SK-N-SH (cell line): ENCODE results near the gene OR8A1. TPM values are rescaled to one million over a fixed set of nuclear protein-coding genes. Genes with fewer than 3 reads are reported as not detected.

Experiments
- CTCF ChIA-PET: fragments of 300-600, 350-600 bp; formaldehyde crosslinking; extraction: SDS; loops from one replicate; lab custom pipeline; 2021; lab: Yijun Ruan, JAX
- POLR2A ChIA-PET: fragments of 350-600 bp; sonication (Branson Sonifier 250); formaldehyde crosslinking; extraction: SDS; loops from one replicate; lab custom pipeline; 2020; ENCODE audit warnings: antibody characterized with exemption, inconsistent platforms; lab: Yijun Ruan, JAX
- DNase-seq: peaks from one replicate; pipeline ENCODE4 v3.0.0; 2012
- H2AFZ ChIP-seq: fragments of 200-600 bp; sonication (generic); 2 replicates; pipeline ENCODE4 v1.8.1; 2016; ENCODE audit warnings: antibody characterized with exemption, mild to moderate bottlenecking, low read depth
- H3F3A ChIP-seq: fragments of 200-600 bp; sonication (generic); replicated peaks from 2 replicates; pipeline ENCODE3; 2016; ENCODE audit warnings: antibody characterized with exemption, mild to moderate bottlenecking; ENCODE audit not compliant: insufficient read depth
- H3K27ac ChIP-seq, 2 experiments: fragments of 200-500 bp in 1 of 2; fragments of 200-600 bp in 1 of 2; sonication (Bioruptor generic) in 1 of 2; sonication (generic), shearing (Covaris generic) in 1 of 2; 2 replicates each; pipeline versions ENCODE4 v1.5.1 to v1.6.1; 2014 to 2016; ENCODE audit warnings: low read depth in 2 of 2, inconsistent platforms in 1 of 2, low read length in 1 of 2, mild to moderate bottlenecking in 1 of 2, mixed read lengths in 1 of 2
- H3K27me3 ChIP-seq: fragments of 200-600 bp; sonication (generic), shearing (Covaris generic); 2 replicates; pipeline ENCODE4 v1.6.1; 2016; ENCODE audit warnings: mixed run types; ENCODE audit not compliant: insufficient read depth
- H3K36me3 ChIP-seq, 2 experiments: fragments of 200-500 bp in 1 of 2; fragments of 200-600 bp in 1 of 2; sonication (Bioruptor generic) in 1 of 2; sonication (generic) in 1 of 2; replicated peaks in 1 of 2; 2 replicates each; pipeline versions ENCODE3 to v1.5.1; 2014 to 2016; ENCODE audit warnings: low read length in 1 of 2, mild to moderate bottlenecking in 1 of 2; ENCODE audit not compliant: insufficient read depth in 2 of 2, control insufficient read depth in 1 of 2
- H3K4me1 ChIP-seq, 2 experiments: fragments of 200-500 bp in 1 of 2; fragments of 200-600 bp in 1 of 2; sonication (Bioruptor generic) in 1 of 2; sonication (generic), shearing (Covaris generic) in 1 of 2; 2 replicates each; pipeline versions ENCODE4 v1.5.1 to v1.6.1; 2014 to 2016; ENCODE audit warnings: low read depth in 1 of 2, low read length in 1 of 2, mixed run types in 1 of 2; ENCODE audit not compliant: insufficient read depth in 2 of 2, control insufficient read depth in 1 of 2
- H3K4me2 ChIP-seq: fragments of 200-600 bp; sonication (generic), shearing (Covaris generic); 2 replicates; pipeline ENCODE4 v1.6.1; 2017; ENCODE audit warnings: mixed run types
- H3K4me3 ChIP-seq, 2 experiments: fragments of 200-500 bp in 1 of 2; fragments of 200-600 bp in 1 of 2; sonication (Bioruptor generic) in 1 of 2; sonication (generic), shearing (Covaris generic) in 1 of 2; 2 replicates each; pipeline versions ENCODE4 v1.5.1 to v1.8.1; 2014 to 2016; ENCODE audit warnings: low read depth in 2 of 2, inconsistent platforms in 1 of 2, low read length in 1 of 2, mild to moderate bottlenecking in 1 of 2, mixed read lengths in 1 of 2, moderate library complexity in 1 of 2
- H3K79me2 ChIP-seq: fragments of 200-600 bp; sonication (generic); 2 replicates; pipeline ENCODE4 v1.8.1; 2017; ENCODE audit warnings: mild to moderate bottlenecking; ENCODE audit not compliant: insufficient read depth
- H3K9ac ChIP-seq: fragments of 200-600 bp; sonication (generic); 2 replicates; pipeline ENCODE4 v1.6.1; 2017; ENCODE audit warnings: mixed run types
- H3K9me2 ChIP-seq: fragments of 200-600 bp; sonication (generic); 2 replicates; pipeline ENCODE4 v1.6.1; 2017; ENCODE audit warnings: mixed run types
- H3K9me3 ChIP-seq: fragments of 200-600 bp; sonication (generic); 2 replicates; pipeline ENCODE4 v1.6.1; 2017; ENCODE audit warnings: mixed run types, mild to moderate bottlenecking, moderate library complexity
- H4K20me1 ChIP-seq: fragments of 200-600 bp; sonication (generic); 2 replicates; pipeline ENCODE4 v1.6.1; 2017; ENCODE audit warnings: mild to moderate bottlenecking, mixed run types; ENCODE audit not compliant: insufficient read depth
- CHD2 ChIP-seq: fragments of 150-350 bp; IDR thresholded peaks from 2 replicates; pipeline ENCODE4 v1.6.1; 2018; ENCODE audit warnings: low read length; ENCODE audit not compliant: partially characterized antibody
- EP300 ChIP-seq, 2 experiments: IDR thresholded peaks; 2 replicates each; pipeline versions ENCODE4 v1.4.0 to v1.6.1; 2012; ENCODE audit warnings: borderline replicate concordance in 1 of 2, low read depth in 1 of 2, low read length in 1 of 2
- FOXJ3 ChIP-seq: sonication (generic); formaldehyde crosslinking; IDR thresholded peaks from 2 replicates; pipeline ENCODE4 v1.5.1; 2020; ENCODE audit warnings: mild to moderate bottlenecking, missing genetic modification reagents
- GATA2 ChIP-seq: sonication (generic); formaldehyde crosslinking; IDR thresholded peaks from 2 replicates; pipeline ENCODE4 v1.5.0; 2020; ENCODE audit warnings: mild to moderate bottlenecking, missing genetic modification reagents
- MEF2A ChIP-seq: IDR thresholded peaks from 2 replicates; pipeline ENCODE4 v1.4.0; 2012; ENCODE audit warnings: low read depth, borderline replicate concordance
- NRF1 ChIP-seq: IDR thresholded peaks from 2 replicates; pipeline ENCODE4 v1.6.1; 2012; ENCODE audit warnings: low read depth, mild to moderate bottlenecking, low read length
- PBX3 ChIP-seq: IDR thresholded peaks from 2 replicates; pipeline ENCODE4; 2012
- POLR2AphosphoS5 ChIP-seq: IDR thresholded peaks from 2 replicates; pipeline ENCODE4 v1.6.1; 2012; ENCODE audit warnings: low read depth, low read length
- RAD21 ChIP-seq: IDR thresholded peaks from 2 replicates; pipeline ENCODE4 v1.6.1; 2012; ENCODE audit warnings: mild to moderate bottlenecking, low read length
- REST ChIP-seq: IDR thresholded peaks from 2 replicates; pipeline ENCODE4 v1.6.1; 2012; ENCODE audit warnings: mild to moderate bottlenecking, low read depth, low read length, moderate library complexity
- RFX5 ChIP-seq: IDR thresholded peaks from 2 replicates; pipeline ENCODE4 v1.6.1; 2012; ENCODE audit warnings: mild to moderate bottlenecking, improper control_type of control experiment, low read length
- RXRA ChIP-seq: IDR thresholded peaks from 2 replicates; pipeline ENCODE4 v1.4.0; 2012; ENCODE audit warnings: low read depth, mild to moderate bottlenecking, borderline replicate concordance
- SIN3A ChIP-seq: IDR thresholded peaks from 2 replicates; pipeline ENCODE4 v1.6.1; 2012; ENCODE audit warnings: low read depth, mild to moderate bottlenecking, low read length, moderate library complexity, borderline replicate concordance
- SMC3 ChIP-seq: IDR thresholded peaks from 2 replicates; pipeline ENCODE4 v1.6.1; 2012; ENCODE audit warnings: low read depth, low read length, improper control_type of control experiment
- TAF1 ChIP-seq: IDR thresholded peaks from 2 replicates; pipeline ENCODE4 v1.6.1; 2012; ENCODE audit warnings: low read depth, mild to moderate bottlenecking, low read length, moderate library complexity, borderline replicate concordance
- TCF12 ChIP-seq: IDR thresholded peaks from 2 replicates; pipeline ENCODE4 v1.4.0; 2012
- USF1 ChIP-seq: IDR thresholded peaks from 2 replicates; pipeline ENCODE4 v1.4.0; 2012; ENCODE audit warnings: low read depth, borderline replicate concordance
- USF2 ChIP-seq: fragments of 150-350 bp; IDR thresholded peaks from 2 replicates; pipeline ENCODE4 v1.6.1; 2017; ENCODE audit warnings: antibody characterized with exemption, low read length, low read depth, borderline replicate concordance
- WGBS: methylation state at CpG from one replicate; pipeline ENCODE4 v1.1.6; 2017; ENCODE audit warnings: low lambda C conversion rate; 5-methylcytosine and 5-hydroxymethylcytosine counted together
- polyA plus RNA-seq, 3 experiments: library from polyadenylated mRNA; depleted of rRNA; stranded (reverse); fragments of >200 nt; gene quantifications; 2 replicates each; pipeline ENCODE4 v1.2.3, GENCODE V29; 2012
- TF ChIP-seq, protein P1 (sequence below): IDR thresholded peaks from 2 replicates; pipeline ENCODE4 v1.4.0; 2012; ENCODE audit warnings: low read depth, borderline replicate concordance
- TF ChIP-seq, protein P2 (sequence below): fragments of 200-600 bp; sonication (generic); IDR thresholded peaks from 2 replicates; pipeline ENCODE4 v1.6.1; 2017; ENCODE audit warnings: antibody characterized with exemption, mild to moderate bottlenecking, moderate library complexity

The OR8A1 gene
- polyA plus RNA-seq, 1 of the 3 experiments (the other 2 are of a cell fraction), result not detected

DNA sequence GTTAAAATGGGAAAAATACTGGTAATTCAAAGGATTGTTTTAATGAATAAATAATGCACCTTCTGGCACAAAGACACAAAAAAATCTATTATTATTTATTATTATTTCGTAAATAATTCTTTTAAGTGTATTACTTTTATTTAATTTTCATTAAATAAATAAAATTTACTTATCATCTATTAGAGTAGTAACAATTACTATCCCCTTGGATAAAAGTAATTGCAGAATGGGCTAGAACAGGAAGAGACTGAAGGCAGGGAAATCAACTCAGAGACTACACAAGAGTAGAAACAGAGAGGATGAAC lies 49.3 kb upstream of the OR8A1 start:
- Histone ChIP-seq H3K9me3 (no peaks in the 10 kb centered on the region), H2AFZ (no peak overlapping the region), H3K27ac (no peak overlapping the region), H3K4me2 (no peak overlapping the region), H3K9me2 (no peaks in the 10 kb centered on the region), H3K4me3 (no peak overlapping the region), H3F3A (no peaks in the 10 kb centered on the region), H3K27me3 (peaks cover 22% of the 10 kb centered on the region; the same call in 1 of the 2 replicates), H3K9ac (no peak overlapping the region), H3K36me3 (no peaks in the 10 kb centered on the region), H4K20me1 (no peaks in the 10 kb centered on the region), H3K79me2 (no peaks in the 10 kb centered on the region), H3K4me1 (no peaks in the 10 kb centered on the region)
- 2% methylated on average over 1 of the region's 1 CpG for WGBS
- CTCF ChIA-PET, result no interaction called here
- TF ChIP-seq SMC3 (no peak), USF2 (no peak), MEF2A (no peak), POLR2AphosphoS5 (no peak), SIN3A (no peak), RFX5 (no peak), TAF1 (no peak), RXRA (no peak), TCF12 (no peak), NRF1 (no peak), REST (no peak), PBX3 (no peak), USF1 (no peak), EP300 (IDR thresholded peaks at IDR 0.05; ENCODE audit: borderline replicate concordance in 1 of 2, low read depth in 1 of 2, low read length in 1 of 2) (no peak), FOXJ3 (CRISPR knock-in tag) (no peak), GATA2 (CRISPR knock-in tag) (no peak), CHD2 (no peak), RAD21 (no peak)
- TF ChIP-seq, protein P1, sequence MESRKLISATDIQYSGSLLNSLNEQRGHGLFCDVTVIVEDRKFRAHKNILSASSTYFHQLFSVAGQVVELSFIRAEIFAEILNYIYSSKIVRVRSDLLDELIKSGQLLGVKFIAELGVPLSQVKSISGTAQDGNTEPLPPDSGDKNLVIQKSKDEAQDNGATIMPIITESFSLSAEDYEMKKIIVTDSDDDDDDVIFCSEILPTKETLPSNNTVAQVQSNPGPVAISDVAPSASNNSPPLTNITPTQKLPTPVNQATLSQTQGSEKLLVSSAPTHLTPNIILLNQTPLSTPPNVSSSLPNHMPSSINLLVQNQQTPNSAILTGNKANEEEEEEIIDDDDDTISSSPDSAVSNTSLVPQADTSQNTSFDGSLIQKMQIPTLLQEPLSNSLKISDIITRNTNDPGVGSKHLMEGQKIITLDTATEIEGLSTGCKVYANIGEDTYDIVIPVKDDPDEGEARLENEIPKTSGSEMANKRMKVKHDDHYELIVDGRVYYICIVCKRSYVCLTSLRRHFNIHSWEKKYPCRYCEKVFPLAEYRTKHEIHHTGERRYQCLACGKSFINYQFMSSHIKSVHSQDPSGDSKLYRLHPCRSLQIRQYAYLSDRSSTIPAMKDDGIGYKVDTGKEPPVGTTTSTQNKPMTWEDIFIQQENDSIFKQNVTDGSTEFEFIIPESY, result no peak
- TF ChIP-seq, protein P2, sequence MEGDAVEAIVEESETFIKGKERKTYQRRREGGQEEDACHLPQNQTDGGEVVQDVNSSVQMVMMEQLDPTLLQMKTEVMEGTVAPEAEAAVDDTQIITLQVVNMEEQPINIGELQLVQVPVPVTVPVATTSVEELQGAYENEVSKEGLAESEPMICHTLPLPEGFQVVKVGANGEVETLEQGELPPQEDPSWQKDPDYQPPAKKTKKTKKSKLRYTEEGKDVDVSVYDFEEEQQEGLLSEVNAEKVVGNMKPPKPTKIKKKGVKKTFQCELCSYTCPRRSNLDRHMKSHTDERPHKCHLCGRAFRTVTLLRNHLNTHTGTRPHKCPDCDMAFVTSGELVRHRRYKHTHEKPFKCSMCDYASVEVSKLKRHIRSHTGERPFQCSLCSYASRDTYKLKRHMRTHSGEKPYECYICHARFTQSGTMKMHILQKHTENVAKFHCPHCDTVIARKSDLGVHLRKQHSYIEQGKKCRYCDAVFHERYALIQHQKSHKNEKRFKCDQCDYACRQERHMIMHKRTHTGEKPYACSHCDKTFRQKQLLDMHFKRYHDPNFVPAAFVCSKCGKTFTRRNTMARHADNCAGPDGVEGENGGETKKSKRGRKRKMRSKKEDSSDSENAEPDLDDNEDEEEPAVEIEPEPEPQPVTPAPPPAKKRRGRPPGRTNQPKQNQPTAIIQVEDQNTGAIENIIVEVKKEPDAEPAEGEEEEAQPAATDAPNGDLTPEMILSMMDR, result no peak
- DNase-seq, result no peak
- POLR2A ChIA-PET, result no interaction called here
